ENCODE results near the gene BMPER.
A peak's percentile ranks its signal among the peaks of the same experiment; 100 is the strongest.

Gene BMPER

DNA sequence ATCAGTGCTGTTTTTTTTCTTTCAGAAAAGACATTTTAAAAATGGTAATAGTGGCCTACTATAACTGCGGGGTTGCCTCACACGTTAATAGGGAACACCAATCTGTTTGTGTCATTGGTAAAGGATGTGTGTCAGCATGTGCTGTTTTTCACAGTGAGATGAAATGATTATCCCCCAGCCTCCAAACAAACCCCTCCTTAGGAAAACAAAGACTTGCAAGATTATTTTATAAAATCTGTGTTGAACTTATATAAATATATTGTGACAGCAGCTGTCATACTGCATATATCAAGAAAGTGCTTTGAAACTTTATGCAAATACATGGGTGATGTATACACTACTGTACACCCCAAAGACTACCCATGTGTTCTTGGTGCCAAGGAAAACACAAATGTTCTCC is 125.8 kb downstream of the BMPER start:
- DNase-seq (ENCODE audit: low spot score) = no peak

DNA sequence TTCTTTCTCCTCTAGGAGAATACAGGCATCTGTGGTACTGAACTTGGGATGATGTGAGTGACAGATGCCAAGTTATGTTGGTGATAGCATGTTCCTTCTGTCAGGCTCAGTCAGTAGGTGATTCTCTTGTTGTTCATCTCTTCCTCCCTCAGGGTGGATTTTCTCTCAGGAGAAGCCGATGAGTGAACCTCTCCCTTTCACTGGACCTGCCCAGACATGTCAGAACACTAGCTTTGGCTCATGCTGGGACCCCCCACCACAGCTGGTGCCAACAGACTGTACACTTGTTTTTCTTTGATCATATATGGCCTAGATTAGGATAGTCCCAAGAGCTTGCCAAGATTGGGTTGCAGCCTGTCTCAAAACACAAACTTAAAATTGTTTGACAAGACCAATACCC is 129.4 kb downstream of the BMPER start:
- no peak for DNase-seq (ENCODE audit: low spot score)

DNA sequence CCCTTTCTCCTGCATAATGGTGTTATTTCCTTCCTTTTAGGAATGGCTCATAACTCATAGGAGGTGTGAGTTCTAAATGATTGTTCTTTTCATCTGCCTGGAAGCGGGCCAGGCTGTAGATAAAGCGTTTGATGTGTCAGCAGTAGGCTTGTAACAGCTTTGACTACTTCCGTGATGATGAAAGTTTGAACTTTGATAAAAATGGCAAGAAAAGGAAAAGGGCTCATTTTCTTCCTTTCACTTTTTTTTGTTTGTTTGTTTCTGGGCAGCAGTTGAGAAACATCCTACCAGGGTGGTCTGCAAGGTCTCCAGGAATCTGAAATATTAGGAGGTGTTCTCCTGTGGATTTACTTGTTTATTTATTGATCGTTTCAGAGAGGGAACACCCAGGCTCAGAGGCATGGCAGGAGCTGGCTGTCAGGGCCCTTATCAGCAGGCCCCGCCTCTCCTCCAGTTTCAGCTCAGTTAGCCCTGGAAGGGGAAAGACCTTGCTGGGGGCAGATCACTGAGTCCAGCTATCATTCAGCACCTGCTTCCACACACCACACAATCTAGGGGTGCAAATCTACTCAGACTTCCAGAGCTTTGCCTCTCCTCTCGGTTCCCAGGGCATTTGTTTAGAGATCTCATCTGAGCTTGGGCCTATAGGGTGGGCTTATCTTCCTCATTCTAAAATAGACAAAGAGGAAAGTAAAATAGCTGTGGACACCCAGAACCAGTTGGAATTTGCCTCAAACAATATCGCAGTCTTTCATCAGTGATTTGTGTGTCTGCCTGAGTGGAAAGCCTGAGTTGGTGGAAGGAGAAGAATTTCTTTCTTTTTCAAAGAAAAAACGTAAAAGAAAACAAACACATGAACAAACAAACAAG is 130.9 kb downstream of the BMPER start:
- DNase-seq (ENCODE audit: low spot score) = peak; percentile 27

DNA sequence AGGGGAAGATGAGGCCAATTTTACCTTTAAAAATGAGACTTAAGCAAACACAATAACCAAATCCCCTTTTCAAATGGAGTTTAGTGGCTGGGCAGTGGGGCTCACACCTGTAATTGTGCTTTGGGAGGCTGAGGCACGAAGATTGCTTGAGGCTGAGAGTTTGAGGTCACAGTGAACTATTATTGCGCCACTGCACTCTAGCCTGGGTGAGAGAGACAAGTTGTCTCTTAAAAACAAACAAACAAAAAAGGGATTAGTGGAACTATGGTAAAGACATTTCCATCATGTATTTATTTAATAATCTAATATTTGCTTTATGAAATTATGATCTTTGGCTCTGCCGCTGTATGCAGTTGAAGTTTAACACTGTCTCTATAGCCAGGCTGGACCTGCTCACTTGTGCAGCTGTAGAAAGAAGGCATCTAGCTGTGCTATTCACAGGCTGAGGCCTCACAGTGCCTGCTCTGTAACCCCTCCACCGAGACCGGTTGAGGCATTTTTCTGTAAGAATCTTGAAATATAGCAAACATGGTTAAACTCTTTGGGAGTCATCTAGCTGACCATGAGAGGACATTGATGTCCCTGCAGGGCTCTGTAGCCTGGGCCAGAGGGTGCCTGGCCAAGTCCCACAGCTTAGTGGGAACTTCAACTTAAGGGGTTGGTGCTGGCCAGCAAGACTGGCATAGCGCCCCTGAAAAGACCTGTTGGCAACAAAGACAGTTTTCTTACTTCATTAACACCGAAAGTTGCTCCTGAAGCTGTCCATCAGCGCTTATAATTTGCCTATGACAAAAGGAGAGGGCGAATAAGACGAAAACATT is 131.8 kb downstream of the BMPER start:
- DNase-seq (ENCODE audit: low spot score) = no peak

DNA sequence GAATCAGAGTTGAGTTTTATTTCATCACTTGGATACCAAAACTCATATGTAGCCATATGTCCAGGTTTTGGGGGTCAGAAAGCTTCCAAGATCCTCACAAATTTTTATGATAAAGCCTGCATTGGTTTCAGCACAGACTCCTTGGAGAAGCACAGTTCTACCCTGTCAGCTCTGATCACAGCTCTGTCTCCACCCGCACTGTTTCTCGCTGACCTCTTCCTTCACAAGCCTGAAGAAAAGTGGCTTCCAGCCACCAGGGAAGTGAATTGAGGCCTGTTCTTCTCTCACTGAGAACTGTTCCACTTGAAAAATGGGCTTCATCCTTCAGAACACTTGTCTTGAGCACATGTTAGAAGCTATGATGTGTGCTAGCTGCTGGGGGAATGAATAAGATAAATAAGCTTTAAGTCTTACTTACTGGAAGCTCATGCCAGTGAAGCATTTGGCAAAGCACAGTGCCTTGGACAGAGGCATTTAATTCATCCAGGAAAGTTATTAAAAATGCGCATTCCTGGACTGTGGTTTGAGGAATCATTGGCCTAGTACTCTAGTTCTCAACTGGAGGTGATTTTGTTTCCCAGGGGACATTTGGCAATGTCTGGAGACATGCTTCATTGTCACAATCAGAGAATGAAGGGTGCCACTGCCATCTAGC is 133.6 kb downstream of the BMPER start:
- DNase-seq (ENCODE audit: low spot score) = no peak

DNA sequence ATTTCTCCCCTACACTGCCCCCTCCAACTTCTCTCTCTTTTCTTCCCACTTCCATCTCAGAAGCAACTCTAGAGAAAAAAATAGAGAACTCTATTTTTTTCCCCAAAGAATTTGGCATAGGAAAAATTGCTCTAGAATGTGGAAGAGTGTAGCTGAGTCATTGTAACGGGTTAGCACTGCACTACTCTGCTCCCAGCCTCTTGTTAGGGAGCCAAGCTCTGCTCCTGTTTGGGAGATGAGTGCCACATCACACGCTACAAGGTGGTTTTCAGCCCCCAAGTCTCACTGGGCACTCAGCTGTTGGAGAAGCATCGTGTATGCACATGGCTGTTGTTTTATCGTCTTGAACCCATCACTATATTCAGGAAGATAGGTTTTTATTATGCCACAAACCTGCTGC is 136.4 kb downstream of the BMPER start:
- DNase-seq (ENCODE audit: low spot score) = no peak

DNA sequence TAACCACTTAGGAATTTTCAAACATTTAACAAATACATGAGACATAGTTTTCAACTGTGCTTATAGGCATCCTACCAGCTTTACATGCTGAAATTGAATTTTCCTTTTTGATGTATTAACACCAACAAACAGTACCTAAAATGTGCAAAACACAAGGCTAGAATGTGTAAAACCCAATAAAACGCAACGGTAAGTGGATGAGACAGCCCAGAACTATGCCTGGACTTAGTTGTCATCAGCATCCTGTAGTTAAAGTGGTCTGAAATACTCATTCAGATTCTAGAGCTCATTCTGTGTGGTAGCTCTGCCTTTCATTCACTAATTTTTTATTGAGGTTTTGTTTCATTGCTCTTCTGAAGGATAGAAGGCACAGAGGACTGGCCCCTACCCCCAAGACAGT is 137.1 kb downstream of the BMPER start:
- peak; percentile 11 for DNase-seq (ENCODE audit: low spot score)

DNA sequence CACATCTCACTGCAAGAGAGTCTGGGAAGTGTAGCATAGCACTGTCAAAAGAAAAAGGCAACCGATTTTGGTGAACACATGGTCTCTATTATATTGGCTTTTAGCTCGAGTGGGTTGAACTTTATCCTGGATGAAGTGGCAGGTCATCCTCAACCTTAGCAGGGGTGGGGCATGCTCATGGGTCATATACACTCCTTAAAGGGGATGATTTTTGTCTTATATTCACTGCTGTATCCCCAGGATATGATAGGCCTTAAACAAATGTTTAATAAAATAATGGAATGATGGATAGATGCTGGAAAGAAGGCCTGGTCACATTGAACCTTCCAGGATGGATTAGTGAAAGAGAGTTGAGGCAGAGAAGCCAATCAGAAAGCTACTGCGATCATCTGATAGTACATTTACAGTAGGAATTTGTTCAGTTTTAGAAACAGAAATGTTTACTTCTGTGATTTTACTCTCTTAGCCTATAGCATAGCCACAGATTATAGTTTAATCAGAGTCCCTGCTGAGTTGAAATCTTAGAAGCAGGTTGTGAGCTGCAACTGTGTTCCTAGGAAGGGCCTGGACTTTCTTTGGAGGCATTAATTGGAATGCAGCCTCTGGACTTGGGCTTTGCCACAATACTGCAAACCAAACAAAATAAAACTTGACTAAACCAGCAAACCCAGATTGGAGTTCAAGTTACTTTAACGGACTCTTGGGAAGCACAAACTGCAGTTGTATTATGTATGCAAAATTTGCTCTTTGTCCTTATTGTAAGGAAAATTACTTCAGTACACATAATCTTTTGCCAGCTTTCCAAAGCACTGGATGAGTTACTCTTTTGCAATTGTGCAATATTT is 138.3 kb downstream of the BMPER start:
- no peak for DNase-seq (ENCODE audit: low spot score)

DNA sequence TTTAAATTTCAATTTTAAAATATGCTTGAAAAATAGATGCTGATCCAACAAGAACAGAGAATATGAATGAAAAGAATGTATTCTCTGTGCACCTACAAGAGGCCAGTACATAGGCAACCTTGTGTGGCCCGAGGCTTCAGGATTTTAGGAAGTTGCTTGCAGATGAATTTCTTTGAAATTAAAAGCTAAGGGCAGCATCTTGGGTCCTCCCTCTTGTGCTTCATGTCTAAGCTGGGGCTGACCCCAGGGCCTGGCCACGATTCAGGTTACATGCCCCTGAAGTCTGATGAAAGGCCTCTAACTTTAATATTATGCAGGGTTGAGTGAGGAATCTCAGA is 138.9 kb downstream of the BMPER start:
- no peak for DNase-seq (ENCODE audit: low spot score)

DNA sequence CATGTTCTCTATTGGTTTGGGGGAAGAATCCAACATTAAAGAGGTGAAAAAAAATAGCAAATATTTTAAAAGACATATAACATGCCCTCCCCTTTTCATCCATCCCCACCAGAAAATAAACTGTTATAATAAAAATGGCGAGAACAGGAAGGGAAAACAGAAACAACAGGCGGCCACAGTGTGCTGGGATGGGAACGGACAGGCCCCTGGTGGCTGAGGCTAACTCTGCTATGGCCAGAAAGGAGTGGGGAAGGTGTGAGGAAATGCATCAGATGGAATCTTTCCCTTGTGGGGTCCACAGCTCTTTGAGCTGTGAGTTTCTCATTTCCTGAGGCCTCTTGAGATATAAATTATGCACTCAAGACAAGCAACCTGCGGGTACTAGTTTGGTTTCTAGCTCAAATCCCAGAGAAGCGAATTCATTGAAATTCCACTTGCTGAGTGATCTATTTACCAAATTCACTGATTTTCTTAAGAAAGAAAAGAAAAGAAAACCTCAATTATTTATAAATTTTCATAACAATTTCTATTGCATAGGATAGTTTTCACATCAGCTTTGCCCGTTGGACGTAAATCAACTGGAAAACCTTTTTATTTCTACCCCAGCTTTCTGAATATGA is 139.5 kb downstream of the BMPER start:
- no peak for DNase-seq (ENCODE audit: low spot score)

DNA sequence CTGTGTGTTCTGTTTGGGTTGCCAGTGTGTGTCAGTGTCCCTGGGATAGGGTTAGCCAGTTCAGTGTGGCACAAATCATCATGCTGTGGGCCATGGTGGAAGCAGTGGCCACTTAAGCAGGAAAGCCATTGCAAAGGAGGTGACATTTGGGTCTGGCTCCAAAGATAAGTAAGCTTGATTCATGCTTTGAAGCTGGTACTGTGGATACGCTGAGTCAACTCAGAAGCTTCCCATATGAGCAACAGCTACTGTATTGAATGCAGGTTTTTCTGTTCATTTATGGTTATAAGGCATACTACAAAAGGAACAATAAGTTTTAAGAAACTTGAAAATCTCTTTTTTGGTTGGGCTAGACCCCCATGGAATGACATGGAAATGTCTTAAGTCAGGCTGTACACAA is 143.1 kb downstream of the BMPER start:
- DNase-seq (ENCODE audit: low spot score) = peak; percentile 12

DNA sequence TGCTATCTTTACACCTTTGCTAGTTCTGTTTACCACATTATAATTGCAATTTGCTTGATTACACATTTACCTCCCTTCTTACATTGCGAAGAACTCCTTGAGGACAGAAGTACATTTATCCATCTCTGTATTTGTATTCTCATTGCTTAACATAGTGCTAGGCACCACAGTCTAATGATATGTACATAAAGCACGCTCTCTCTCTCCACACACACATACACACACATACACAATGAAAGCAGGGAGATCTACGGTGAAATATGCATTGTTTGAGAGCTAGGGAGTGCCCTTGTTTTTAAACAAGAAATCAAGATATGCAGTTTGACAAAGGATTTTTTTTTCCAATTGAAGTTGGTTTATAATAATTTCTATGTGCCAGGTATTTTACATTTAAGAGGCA is 148.7 kb downstream of the BMPER start:
- DNase-seq (ENCODE audit: low spot score) = no peak

DNA sequence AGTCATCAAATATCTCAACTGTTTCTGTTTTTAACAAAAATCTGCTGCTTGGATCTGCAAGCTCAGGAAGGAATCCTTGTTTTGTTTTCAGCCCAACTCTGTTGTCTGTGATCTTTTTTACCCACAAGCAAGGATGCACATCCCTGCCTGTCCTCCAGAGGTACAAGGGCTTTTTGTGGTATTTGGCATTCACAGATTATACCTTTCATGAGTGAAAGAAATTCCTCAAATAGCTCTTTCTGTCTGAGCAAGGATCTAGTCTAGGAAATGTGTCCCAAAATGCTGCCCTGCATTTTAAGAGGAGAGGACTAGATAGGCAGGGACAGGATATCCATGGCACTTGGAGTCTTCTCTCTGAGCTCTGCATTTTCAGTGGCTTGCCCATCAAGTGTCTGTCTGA is 151.8 kb downstream of the BMPER start:
- DNase-seq (ENCODE audit: low spot score) = no peak

DNA sequence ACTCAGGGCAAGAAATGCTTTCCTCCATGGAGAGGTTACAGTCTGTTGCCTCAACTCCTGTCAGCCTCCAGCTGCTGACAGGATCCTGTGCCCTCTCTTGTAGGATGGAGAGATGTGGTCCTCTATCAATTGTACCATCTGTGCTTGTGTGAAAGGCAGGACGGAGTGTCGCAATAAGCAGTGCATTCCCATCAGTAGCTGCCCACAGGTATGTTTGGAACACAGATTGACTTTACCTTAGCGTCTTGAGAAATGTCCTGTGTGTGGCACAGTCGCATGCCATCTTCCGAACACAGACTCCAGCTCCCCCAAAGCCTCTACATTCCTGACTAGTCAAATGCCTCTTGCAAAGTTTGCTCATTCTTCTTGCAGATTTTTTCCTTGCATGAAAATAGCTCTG is 152.6 kb downstream of the BMPER start:
- no peak for DNase-seq (ENCODE audit: low spot score)

DNA sequence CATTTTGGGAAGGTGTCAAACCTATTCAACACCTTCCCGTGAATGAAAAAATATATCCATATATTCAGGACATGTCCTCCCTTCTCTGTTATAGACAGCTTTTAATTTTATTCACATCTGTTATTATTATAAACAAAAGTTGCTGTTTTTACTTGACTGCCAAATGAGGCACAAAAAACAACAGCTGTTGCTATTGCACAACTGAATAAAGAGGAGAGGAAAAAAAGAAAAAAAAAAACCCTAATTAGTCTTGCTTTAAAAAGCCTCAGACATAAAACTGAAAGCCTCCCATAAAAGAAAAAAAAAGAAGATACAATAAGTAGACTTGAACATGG is 153.4 kb downstream of the BMPER start:
- no peak for DNase-seq (ENCODE audit: low spot score)

DNA sequence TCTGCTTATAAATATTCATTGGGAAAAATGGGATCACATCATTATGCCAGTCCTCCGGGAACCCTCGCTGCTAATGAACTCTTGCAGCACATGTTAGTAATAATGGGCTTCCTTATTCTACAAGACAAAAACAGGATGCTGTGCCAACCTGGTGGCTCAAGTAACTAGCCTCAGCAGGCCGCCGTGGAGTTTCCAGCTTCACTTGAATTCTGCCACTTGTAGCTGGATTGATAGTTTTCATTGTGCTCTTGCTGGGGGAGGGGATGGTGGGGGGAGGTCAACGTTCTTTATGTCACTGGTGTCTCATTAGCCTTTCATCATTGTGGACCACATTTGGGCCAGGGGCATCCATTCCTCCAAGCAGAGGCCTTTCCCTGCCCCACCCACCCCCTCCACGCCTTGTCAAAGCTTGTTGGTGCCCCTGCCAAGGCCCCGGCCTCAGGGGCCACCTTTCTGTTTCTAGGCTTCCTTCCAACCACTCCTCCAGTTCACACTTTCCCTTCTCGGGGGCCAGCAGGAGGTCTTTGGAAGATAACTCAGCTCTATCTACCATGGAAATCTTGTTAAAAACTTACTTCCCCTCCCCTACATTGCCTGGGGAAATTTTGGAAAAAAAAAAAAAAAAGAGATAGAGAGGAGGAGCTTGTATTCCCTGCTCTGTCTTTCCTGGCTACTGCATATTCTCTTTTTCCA is 153.9 kb downstream of the BMPER start:
- no peak for DNase-seq (ENCODE audit: low spot score)

DNA sequence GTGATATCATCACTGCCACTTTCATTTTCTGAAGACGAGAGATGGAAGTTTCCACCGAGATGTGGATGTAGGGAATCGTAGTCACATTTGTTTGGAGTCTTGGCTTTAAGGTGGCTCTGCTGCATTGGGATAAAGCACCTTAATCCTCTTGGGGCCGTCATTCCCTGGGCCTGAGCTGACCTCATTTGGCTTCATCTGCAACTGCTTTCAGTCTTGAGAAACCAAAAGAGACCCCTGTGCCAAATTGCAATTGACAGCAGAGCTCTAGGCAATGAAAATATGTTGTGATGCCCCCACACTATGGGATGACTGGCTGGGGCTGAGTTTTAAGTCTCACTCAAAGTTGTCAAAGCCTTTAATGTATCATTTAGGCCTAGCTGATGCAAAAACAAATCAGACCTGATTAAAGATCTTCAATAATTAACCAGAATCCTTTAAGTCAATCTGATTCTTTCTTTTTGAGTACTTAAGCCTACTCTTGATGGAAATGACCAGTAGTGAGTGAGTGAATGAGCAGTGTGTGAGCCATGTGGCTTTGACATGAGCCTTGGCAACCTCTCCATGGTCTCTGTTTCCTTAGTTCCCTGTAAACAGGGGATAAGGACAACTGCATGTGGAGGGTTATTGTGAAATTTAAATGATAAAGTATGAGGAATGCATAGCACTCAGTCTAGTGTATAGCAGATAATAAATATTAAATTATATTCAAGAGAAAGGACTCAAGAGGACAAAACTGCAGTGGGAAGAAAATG is 155.0 kb downstream of the BMPER start:
- no peak for DNase-seq (ENCODE audit: low spot score)

DNA sequence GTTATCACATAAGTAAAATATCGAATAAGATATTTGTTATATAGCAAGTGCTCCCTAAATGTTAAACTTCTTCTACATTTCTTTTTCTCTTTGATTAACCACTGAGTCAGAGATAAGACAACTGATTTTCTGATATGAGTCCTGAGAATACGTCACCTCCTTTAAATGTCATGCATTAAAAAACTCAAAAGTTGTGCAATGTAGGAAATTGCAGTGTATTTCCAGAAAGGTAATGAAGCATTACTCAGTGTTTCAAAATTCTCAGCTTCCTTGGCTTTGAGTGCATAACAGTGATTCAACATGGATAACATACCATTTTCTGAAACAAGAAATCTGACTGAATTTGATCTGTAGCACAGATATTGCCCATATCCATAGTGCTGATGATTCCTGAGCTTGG is 155.8 kb downstream of the BMPER start:
- peak; percentile 8 for DNase-seq (ENCODE audit: low spot score)

DNA sequence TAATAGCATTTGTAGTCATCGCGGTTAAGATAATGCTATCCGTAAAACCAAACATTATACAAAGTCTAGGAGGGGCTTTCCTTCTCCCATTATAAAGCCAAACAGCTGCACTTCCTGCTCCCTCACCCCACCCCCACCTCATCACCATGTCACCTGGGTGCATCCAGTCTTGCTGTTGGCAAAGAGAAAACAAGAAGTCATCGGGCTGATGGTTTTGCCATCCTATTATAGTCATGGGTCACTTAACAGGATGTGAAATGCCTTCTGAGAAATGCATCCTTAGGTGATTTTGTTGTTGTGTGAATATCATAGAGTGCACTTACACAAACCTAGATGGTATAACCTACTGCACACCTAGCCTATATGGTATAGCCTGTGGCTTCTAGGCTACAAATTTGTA is 157.0 kb downstream of the BMPER start:
- no peak for DNase-seq (ENCODE audit: low spot score)

DNA sequence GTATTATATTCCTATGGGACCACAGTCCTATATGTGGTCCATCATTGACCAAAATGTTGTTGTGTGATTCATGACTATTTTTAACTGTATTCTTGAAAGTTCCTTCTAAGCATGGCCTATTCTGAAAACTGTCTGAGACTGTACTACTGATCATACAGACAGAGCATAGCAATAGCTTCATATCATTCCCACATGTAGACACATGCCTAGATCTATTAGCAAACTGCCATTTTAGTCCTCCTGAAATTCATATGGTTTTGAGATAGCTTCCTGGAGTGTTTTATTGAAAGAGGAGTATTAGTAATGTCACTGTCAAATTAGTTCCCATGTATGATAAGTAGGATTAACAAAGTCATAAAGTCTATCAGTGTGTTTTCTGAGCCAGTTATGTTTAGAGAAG is 157.5 kb downstream of the BMPER start:
- DNase-seq (ENCODE audit: low spot score) = no peak

Data from RKO (cell line).